GM12874 (cell line): Measurements from ENCODE around the gene STK32A.

ENCODE experiments used
- TF ChIP-seq, protein P1 (sequence below): IDR thresholded peaks from 2 replicates; pipeline ENCODE4 v1.5.1; 2011; ENCODE audit warnings: low read depth, mild to moderate bottlenecking, control low read depth, low read length, moderate library complexity; ENCODE audit not compliant: insufficient read depth

The STK32A gene

GRCh38 chr5:147434049-147434448, 199.2 kb downstream of the STK32A start:
- TF ChIP-seq, protein P1, sequence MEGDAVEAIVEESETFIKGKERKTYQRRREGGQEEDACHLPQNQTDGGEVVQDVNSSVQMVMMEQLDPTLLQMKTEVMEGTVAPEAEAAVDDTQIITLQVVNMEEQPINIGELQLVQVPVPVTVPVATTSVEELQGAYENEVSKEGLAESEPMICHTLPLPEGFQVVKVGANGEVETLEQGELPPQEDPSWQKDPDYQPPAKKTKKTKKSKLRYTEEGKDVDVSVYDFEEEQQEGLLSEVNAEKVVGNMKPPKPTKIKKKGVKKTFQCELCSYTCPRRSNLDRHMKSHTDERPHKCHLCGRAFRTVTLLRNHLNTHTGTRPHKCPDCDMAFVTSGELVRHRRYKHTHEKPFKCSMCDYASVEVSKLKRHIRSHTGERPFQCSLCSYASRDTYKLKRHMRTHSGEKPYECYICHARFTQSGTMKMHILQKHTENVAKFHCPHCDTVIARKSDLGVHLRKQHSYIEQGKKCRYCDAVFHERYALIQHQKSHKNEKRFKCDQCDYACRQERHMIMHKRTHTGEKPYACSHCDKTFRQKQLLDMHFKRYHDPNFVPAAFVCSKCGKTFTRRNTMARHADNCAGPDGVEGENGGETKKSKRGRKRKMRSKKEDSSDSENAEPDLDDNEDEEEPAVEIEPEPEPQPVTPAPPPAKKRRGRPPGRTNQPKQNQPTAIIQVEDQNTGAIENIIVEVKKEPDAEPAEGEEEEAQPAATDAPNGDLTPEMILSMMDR: no peak

- TF ChIP-seq, protein P1: no peak
These were observed 201.8 kb downstream of the STK32A start for GRCh38 chr5:147436596-147436995.

- TF ChIP-seq, protein P1: no peak
These were observed 202.4 kb downstream of the STK32A start for GRCh38 chr5:147437161-147437596.
